Measurements from ENCODE around the gene ZNF598. TPM values are rescaled to one million over a fixed set of nuclear protein-coding genes. Genes with fewer than 3 reads are reported as not detected.

ZNF598 gene
- total RNA-seq, result 100 to 1,000 TPM in 2 of 4 donors, 10 to 100 TPM in 2; 56.1 to 117 (median 86.5) TPM

- peak within 1 kb of the TSS; percentile 87 for H3K4me3 ChIP-seq (ENCODE audit: low read depth, poor library complexity, severe bottlenecking)
- peak in 1 of 2 donors; percentile 60 for TF ChIP-seq POLR2A (IDR thresholded peaks at IDR 0.05)
- TF ChIP-seq CTCF (IDR thresholded peaks at IDR 0.05), result no peak
- WGBS, 2 donors, result 1 to 2% methylated on average over 27 to 43 of the region's 52 CpGs
- peak; percentile 31 to 94 for DNase-seq (ENCODE audit: low spot score in 2 of 2)
- intact Hi-C loops (cut with DNase I; ENCODE audit: low total_unique reads), result no loop called here
Measured at GRCh38 chr16:2009791-2010510, at the start of gene ZNF598. Gene ZNF598, minus strand, starts transcription at chr16:2009821.

DNA sequence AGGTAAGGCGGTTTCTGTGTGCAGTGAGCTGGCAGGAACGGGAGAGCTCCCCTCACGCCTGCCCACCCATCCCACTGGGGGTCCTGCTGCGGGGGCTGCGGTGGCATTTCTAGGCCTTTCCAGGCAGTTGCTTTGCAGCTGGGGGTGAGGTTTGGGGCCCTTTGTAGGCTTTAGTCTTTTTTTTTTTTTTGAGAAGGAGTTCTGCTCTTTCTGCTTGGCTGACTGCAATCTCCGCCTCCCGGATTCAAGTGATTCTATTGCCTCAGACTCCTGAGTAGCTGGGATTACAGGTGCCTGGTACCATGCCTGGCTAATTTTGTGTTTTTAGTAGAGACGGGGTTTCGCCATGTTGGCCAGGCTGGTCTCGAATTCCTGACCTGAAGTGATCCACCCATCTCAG is 49.3 kb upstream of the ZNF598 start:
- intact Hi-C loops (cut with DNase I; ENCODE audit: low total_unique reads), result no loop called here
- TF ChIP-seq POLR2A (IDR thresholded peaks at IDR 0.05) (no peak), CTCF (IDR thresholded peaks at IDR 0.05) (no peak)
- no peak for DNase-seq (ENCODE audit: low spot score in 2 of 2)
- WGBS, 2 donors, result 93 to 96% methylated on average over 10 of the region's 10 CpGs
- no peak overlapping the region for H3K4me3 ChIP-seq (ENCODE audit: low read depth, poor library complexity, severe bottlenecking)

DNA sequence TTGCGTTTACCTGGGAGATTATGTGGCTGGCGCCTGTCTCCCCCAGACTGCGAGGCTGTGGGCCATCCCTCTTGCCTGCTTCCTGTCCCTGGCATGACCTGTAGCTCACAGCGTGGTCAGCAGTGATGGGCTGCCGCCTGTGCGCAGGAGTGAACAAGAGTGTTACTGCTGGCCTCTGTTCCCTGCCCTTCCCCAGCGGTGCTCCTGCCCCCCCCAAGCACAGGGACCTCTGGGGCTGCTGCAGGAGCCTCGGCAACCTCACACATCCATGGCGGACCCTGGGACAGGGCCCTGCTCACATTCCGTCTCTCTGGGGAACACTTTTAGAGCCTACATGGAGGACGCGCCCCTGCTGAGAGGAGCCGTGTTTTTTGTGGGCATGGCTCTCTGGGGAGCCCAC is 48.8 kb upstream of the ZNF598 start:
- WGBS, 2 donors, result 88 to 94% methylated on average over 13 of the region's 13 CpGs
- DNase-seq (ENCODE audit: low spot score in 2 of 2), result no peak
- intact Hi-C loops (cut with DNase I; ENCODE audit: low total_unique reads), result no loop called here
- H3K4me3 ChIP-seq (ENCODE audit: low read depth, poor library complexity, severe bottlenecking), result no peak overlapping the region
- TF ChIP-seq CTCF (IDR thresholded peaks at IDR 0.05) (no peak), POLR2A (IDR thresholded peaks at IDR 0.05) (no peak)

GRCh38 chr16:2057438-2057837 is 47.8 kb upstream of the ZNF598 start:
- TF ChIP-seq CTCF (IDR thresholded peaks at IDR 0.05) (no peak), POLR2A (IDR thresholded peaks at IDR 0.05) (no peak)
- H3K4me3 ChIP-seq (ENCODE audit: low read depth, poor library complexity, severe bottlenecking), result no peak overlapping the region
- WGBS, 2 donors, result 93 to 95% methylated on average over 10 of the region's 10 CpGs
- DNase-seq (ENCODE audit: low spot score in 2 of 2), result no peak
- intact Hi-C loops (cut with DNase I; ENCODE audit: low total_unique reads), result no loop called here

DNA sequence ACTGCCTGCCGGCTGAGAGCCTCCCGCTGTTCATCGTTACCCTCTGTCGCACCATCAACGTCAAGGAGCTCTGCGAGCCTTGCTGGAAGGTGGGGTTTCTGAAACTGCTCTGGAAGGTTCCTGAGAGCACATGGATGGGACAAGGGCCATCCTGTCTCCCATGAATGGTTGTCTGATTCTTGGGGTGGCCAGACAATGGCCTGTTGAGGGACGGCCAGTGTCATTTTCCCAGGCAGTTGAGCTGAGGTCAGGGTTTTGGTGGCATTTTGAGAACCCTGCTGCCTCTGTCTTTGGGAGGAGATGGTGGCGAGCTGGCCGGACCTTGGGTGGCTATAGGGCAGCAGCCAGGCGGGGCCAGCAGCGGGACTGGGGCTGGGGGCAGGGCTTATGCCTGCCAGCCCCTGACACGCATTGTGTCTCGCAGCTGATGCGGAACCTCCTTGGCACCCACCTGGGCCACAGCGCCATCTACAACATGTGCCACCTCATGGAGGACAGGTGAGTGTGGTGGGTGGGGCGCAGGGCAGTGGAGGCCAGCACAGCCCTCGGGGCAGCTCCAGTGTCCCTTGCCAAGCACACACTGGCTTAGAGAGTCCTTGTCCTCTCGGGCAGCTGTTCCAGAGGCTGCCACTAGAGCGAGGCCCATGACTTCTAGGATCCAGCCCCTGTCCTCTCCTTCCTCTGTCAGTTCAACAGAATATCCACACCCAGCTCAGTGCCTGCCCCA is 47.2 kb upstream of the ZNF598 start:
- intact Hi-C loops (cut with DNase I; ENCODE audit: low total_unique reads), result no loop called here
- H3K4me3 ChIP-seq (ENCODE audit: low read depth, poor library complexity, severe bottlenecking), result no peak overlapping the region
- TF ChIP-seq CTCF (IDR thresholded peaks at IDR 0.05) (no peak), POLR2A (IDR thresholded peaks at IDR 0.05) (no peak)
- no peak for DNase-seq (ENCODE audit: low spot score in 2 of 2)
- WGBS, 2 donors, result 89 to 91% methylated on average over 18 to 19 of the region's 19 CpGs

Data from lower leg skin (tissue), 4 donors.